Gastrocnemius medialis (tissue), 4 donors: ENCODE measurements around the gene ERCC2.

Experiments
- CTCF ChIP-seq, 5 experiments: fragments of 450-650 bp in 3 of 5; fragments of 200-600 bp in 2 of 5; sonication (generic) in 2 of 5; IDR thresholded peaks in 4 of 5; conservative IDR thresholded peaks in 1 of 5; 1 replicate in 4 of 5; 2 replicates in 1 of 5; pipeline ENCODE4 v1.5.1; 2016 to 2019; ENCODE audit warnings: antibody characterized with exemption in 5 of 5, mild to moderate bottlenecking in 3 of 5, moderate library complexity in 3 of 5
- POLR2A ChIP-seq, 2 donors: fragments of 450-650 bp; IDR thresholded peaks; one replicate each; pipeline ENCODE4 v1.6.1; 2017; ENCODE audit warnings: antibody characterized with exemption in 2 of 2, mild to moderate bottlenecking in 2 of 2, moderate library complexity in 2 of 2

GRCh38 chr19:45395821-45396617, 25.6 kb upstream of the ERCC2 start:
- TF ChIP-seq CTCF (IDR thresholded peaks at IDR 0.05 in 4 of 5, conservative IDR thresholded peaks at IDR 0.05 in 1 of 5) (no peak), POLR2A (IDR thresholded peaks at IDR 0.05) (no peak)
